Measurements from ENCODE around the gene PRKAG1. TPM values are rescaled to one million over a fixed set of nuclear protein-coding genes. Genes with fewer than 3 reads are reported as not detected.

PRKAG1 gene
- total RNA-seq, 8 experiments from 2014 or later: 39.2 to 106 (median 55.3) TPM

- in situ Hi-C loops (cut with MboI; ENCODE audit: low pct_unique_long_range_greater_than_20kb in 2 of 9, low sequenced_read_pairs in 9 of 9, unreplicated experiment in 9 of 9): no loop called here
- Histone ChIP-seq H3K27ac (no peak overlapping the region), H3K4me3 (no peak overlapping the region), H3K4me1 (replicated peaks in 1 of 2) (peaks cover 22 to 28% of the 10 kb centered on the region in 2 donors)
- ATAC-seq (replicated peaks in 6 of 8): peak in 1 of 8 experiments; percentile 54
- 71 to 100% (median 81%) methylated on average over 1 to 2 of the region's 2 CpGs; no CpG with 5 or more reads in 6 of the 10 experiments for WGBS, 10 experiments
These were observed 18.2 kb downstream of the PRKAG1 start for GRCh38 chr12:49000346-49000745.

GRCh38 chr12:48999371-49000131, 19.0 kb downstream of the PRKAG1 start, which contains the start of gene DDN:
TSS of gene DDN (minus strand) at chr12:48999375. CDS start at chr12:48999287, 88 bp downstream.
- H3K4me1 ChIP-seq (replicated peaks in 1 of 2): peaks cover 22 to 28% of the 10 kb centered on the region in 2 donors
- peak within 1 kb of the TSS in 3 of 5 donors; percentile 8 to 27 (median 9) for H3K4me3 ChIP-seq
- in situ Hi-C loops (cut with MboI; ENCODE audit: low pct_unique_long_range_greater_than_20kb in 2 of 9, low sequenced_read_pairs in 9 of 9, unreplicated experiment in 9 of 9): no loop called here
- H3K27ac ChIP-seq: no peak within 1 kb of the TSS
- ATAC-seq (replicated peaks in 6 of 8): peak; percentile 17 to 69 (median 58)
- WGBS, 10 experiments: 0 to 14% (median 2%) methylated on average over 1 to 6 of the region's 30 CpGs; no CpG with 5 or more reads in 6 of the 10 experiments

- H3K27ac ChIP-seq: no peak overlapping the region
- in situ Hi-C loops (cut with MboI; ENCODE audit: low pct_unique_long_range_greater_than_20kb in 2 of 9, low sequenced_read_pairs in 9 of 9, unreplicated experiment in 9 of 9): no loop called here
- peak overlapping the region in 3 of 5 donors; percentile 7 to 27 (median 9) for H3K4me3 ChIP-seq
- peak; percentile 1 to 52 (median 19) for ATAC-seq (replicated peaks in 6 of 8)
- peaks cover 22 to 28% of the 10 kb centered on the region in 2 donors for H3K4me1 ChIP-seq (replicated peaks in 1 of 2)
- WGBS, 10 experiments: 0 to 27% (median 0%) methylated on average over 1 to 8 of the region's 48 CpGs; no CpG with 5 or more reads in 7 of the 10 experiments
These were observed 19.9 kb downstream of the PRKAG1 start for GRCh38 chr12:48998497-48999353.

DNA sequence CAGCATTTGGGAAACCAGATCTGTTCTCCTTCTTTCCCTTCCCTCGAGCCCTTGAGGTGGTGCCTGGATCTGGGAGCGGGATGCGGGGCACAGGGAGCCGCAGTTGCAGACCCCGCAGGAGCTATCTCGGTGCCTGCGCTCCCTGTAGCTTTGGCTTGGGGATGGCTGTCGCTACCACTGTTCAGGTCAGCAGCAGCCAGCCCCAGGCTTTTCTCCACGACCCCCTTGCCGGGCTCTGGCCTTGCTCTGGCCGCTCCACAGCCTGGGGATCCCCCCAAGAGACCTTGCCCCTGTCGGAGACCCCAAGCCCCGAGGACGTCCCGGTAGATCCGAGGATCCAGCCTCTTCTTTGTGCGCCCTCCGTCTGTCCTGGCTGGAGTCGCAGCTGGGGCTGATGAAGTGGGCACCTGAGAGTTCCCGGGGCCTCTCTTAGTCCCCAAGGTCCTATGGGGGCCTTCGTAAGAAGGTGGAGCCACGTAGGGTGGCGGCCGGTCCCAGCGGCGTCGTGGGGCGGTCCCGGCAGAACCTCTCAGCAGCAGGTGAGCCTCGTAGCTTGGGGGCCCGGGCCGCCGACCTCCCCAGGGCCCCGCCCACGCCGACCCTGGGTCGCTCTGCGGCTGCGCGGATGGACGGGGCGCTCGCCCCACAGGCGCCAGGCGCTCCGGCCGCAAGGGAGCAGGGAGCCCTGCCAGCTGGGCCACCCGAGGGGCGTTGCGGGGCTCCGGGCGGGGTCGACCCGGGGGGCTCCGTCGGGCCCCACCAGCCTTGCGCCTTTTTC, 20.7 kb downstream of the PRKAG1 start:
- peaks cover 22 to 28% of the 10 kb centered on the region in 2 donors for H3K4me1 ChIP-seq (replicated peaks in 1 of 2)
- peak in 4 of 8 experiments; percentile 6 to 27 (median 8) for ATAC-seq (replicated peaks in 6 of 8)
- H3K4me3 ChIP-seq: peak overlapping the region in 2 of 5 donors; percentile 7 to 27
- no peak overlapping the region for H3K27ac ChIP-seq
- WGBS, 10 experiments: 3 to 80% (median 5%) methylated on average over 1 to 14 of the region's 57 CpGs; no CpG with 5 or more reads in 7 of the 10 experiments
- in situ Hi-C loops (cut with MboI; ENCODE audit: low pct_unique_long_range_greater_than_20kb in 2 of 9, low sequenced_read_pairs in 9 of 9, unreplicated experiment in 9 of 9): no loop called here

- H3K4me3 ChIP-seq: peak overlapping the region; percentile 17 to 27 (median 25)
- peaks cover 22 to 28% of the 10 kb centered on the region in 2 donors for H3K4me1 ChIP-seq (replicated peaks in 1 of 2)
- no peak overlapping the region for H3K27ac ChIP-seq
- WGBS, 10 experiments: 10 to 55% (median 20%) methylated on average over 1 to 9 of the region's 71 CpGs; no CpG with 5 or more reads in 5 of the 10 experiments
- peak; percentile 5 to 69 (median 58) for ATAC-seq (replicated peaks in 6 of 8)
- in situ Hi-C loops (cut with MboI; ENCODE audit: low pct_unique_long_range_greater_than_20kb in 2 of 9, low sequenced_read_pairs in 9 of 9, unreplicated experiment in 9 of 9): no loop called here
These were observed 21.5 kb downstream of the PRKAG1 start for GRCh38 chr12:48996794-48997718.

GRCh38 chr12:48995086-48995879, 23.3 kb downstream of the PRKAG1 start:
- peak; percentile 30 to 73 (median 65) for ATAC-seq (replicated peaks in 6 of 8)
- in situ Hi-C loops (cut with MboI; ENCODE audit: low pct_unique_long_range_greater_than_20kb in 2 of 9, low sequenced_read_pairs in 9 of 9, unreplicated experiment in 9 of 9): no loop called here
- Histone ChIP-seq H3K4me1 (replicated peaks in 1 of 2) (peaks cover 18 to 23% of the 10 kb centered on the region in 2 donors), H3K4me3 (no peak overlapping the region), H3K27ac (no peak overlapping the region)
- 0 to 45% (median 6%) methylated on average over 5 to 20 of the region's 32 CpGs; no CpG with 5 or more reads in 4 of the 10 experiments for whole genome bisulfite sequencing, 10 experiments

DNA sequence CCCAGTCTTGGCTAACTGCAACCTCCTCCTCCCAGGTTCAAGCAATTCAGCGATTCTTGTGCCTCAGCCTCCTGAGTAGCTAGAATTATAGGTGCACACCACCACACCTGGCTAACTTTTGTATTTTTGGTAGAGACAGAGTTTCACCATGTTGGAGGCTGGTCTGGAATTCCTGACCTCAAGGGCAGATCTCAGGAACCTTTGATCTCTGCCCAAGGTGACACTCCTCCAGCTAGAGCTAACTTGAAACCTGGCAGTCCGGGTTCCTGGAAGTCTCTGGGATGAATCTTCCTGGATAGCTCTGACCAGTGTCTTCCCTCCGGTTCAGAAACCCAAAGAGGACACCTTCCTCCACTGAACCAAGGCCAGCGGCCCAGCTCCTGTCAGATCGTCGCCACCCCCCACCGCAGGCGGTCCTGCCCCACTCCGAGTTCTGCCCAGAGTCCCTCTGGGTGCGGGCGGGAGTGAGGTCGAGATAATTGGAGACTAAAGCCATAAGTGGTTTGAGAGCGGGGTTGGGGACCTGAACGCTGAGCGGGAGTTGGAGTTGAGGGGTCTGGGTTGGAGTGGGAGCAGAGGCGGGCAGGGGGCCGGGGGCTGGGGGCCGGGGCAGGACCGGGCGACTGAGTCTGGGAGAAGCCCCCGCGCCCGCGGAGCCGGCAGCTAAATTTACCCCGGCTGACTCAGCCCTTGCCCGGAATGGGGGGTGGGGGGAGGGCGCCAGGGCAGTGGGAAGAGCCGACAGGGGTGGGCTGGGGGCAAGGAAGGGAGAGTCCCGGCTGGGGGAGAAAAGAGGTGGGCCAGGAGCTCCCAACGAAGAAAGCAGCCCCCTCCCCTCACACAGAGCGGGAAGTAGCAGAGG, 24.1 kb downstream of the PRKAG1 start:
- ATAC-seq (replicated peaks in 6 of 8): no peak
- H3K27ac ChIP-seq: no peak overlapping the region
- H3K4me3 ChIP-seq: no peak overlapping the region
- in situ Hi-C loops (cut with MboI; ENCODE audit: low pct_unique_long_range_greater_than_20kb in 2 of 9, low sequenced_read_pairs in 9 of 9, unreplicated experiment in 9 of 9): no loop called here
- 30 to 80% (median 57%) methylated on average over 1 to 9 of the region's 32 CpGs; no CpG with 5 or more reads in 3 of the 10 experiments for WGBS, 10 experiments
- peaks cover 9 to 14% of the 10 kb centered on the region in 2 donors for H3K4me1 ChIP-seq (replicated peaks in 1 of 2)

- WGBS, 10 experiments: 14 to 86% (median 66%) methylated on average over 1 to 3 of the region's 3 CpGs; no CpG with 5 or more reads in 3 of the 10 experiments
- Histone ChIP-seq H3K4me1 (replicated peaks in 1 of 2) (peaks cover 4 to 10% of the 10 kb centered on the region in 2 donors), H3K27ac (no peak overlapping the region), H3K4me3 (no peak overlapping the region)
- in situ Hi-C loops (cut with MboI; ENCODE audit: low pct_unique_long_range_greater_than_20kb in 2 of 9, low sequenced_read_pairs in 9 of 9, unreplicated experiment in 9 of 9): no loop called here
- no peak for ATAC-seq (replicated peaks in 6 of 8)
These were observed 24.8 kb downstream of the PRKAG1 start for GRCh38 chr12:48993787-48994186.

DNA sequence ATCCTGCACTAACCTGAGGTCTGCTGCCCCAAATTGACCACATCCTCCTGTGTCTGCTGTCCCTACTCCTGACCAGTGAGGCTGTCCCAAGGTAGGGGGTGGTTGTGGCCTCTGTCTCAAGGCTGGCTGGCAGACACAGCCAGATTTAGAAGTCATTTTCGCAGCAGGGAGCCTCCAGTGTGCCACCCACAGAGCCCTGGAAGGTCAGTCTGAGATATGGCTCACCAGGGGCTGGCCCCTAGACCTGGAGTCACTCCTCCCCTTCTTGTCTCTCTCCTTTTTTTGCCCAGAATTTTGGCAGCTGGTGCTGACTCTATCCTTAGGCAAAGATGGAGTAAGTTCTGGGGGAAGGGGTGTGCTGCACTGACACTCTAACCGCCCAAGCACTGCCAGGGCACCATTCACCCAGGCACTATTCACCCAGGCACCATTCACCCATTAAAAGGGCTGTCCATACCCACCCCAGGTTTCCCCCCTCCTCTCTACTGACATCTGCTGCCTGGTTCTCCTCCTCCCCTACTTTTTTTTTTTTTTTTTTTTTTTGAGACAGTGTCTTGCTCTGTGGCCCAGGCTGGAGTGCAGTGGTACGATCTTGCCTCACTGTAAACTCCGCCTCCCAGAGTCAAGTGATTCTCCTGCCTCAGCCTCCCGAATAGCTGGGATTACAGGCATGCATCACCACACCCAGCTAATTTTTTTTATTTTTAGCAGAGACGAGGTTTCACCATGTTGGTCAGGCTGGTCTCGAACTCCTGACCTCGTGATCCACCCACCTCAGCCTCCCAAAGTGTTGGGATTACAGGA, 27.1 kb downstream of the PRKAG1 start:
- ATAC-seq (replicated peaks in 6 of 8): no peak
- Histone ChIP-seq H3K27ac (no peak overlapping the region), H3K4me3 (no peak overlapping the region), H3K4me1 (replicated peaks in 1 of 2) (peaks cover 11% of the 10 kb centered on the region in 2 donors)
- in situ Hi-C loops (cut with MboI; ENCODE audit: low pct_unique_long_range_greater_than_20kb in 2 of 9, low sequenced_read_pairs in 9 of 9, unreplicated experiment in 9 of 9): no loop called here
- 14 to 78% (median 36%) methylated on average over 2 to 6 of the region's 8 CpGs; no CpG with 5 or more reads in 2 of the 10 experiments for WGBS, 10 experiments

DNA sequence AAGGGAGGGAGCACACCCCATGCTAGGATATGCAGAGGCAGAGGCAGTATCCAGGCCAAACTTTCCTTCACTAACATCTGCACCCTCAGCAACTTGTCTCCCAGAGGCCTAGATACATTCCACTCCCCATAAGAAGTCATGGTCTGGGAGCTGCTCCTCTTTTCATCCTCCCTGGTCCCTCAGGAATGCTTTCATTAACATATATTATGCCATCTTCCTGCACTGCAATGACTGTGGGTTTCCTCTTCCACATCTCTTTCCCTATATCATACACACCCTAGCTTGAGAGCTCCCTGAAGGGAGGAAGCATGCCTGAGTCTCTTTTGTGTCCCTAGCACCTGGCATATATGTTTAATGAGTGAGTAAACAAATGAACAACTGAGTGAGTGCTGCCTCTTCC, 28.0 kb downstream of the PRKAG1 start:
- Histone ChIP-seq H3K4me3 (no peak overlapping the region), H3K27ac (no peak overlapping the region), H3K4me1 (replicated peaks in 1 of 2) (peaks cover 20% of the 10 kb centered on the region in 2 donors)
- peak in 3 of 8 experiments; percentile 47 to 73 (median 58) for ATAC-seq (replicated peaks in 6 of 8)
- in situ Hi-C loops (cut with MboI; ENCODE audit: low pct_unique_long_range_greater_than_20kb in 2 of 9, low sequenced_read_pairs in 9 of 9, unreplicated experiment in 9 of 9): no loop called here
